Measurements from ENCODE around the gene TMEM63A.
"Not testable (repeated sequence)": the region's sequence is repeated elsewhere in the genome, so short reads cannot be mapped to it uniquely, and the experiment has no call there.

The TMEM63A gene

GRCh38 chr1:225881959-225882693 lies at the start of gene TMEM63A:
TSS of gene TMEM63A (minus strand) at chr1:225882380. CDS start at chr1:225877580, 4,800 bp downstream.
- peak; percentile 49 for DNase-seq

- DNase-seq, result no peak
These were observed 49.3 kb upstream of the TMEM63A start for GRCh38 chr1:225931270-225932136.

DNA sequence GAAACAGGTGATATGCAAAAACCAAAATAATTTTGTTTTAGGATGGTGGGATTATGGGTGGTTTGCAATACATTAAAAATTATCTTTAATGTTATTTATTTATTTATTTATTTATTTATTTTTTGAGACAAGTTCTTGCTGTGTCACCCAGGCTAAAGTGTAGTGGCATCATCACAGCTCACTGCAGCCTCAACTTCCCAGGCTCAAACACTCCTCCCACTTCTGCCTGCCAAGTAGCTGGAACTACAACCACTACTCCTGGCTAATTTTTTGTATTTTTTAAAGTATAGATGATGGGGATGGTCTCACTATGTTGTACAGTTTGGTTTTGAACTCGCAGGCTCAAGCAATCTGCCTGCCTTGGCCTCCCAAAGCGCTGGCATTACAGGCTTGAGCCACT lies 48.4 kb upstream of the TMEM63A start:
- DNase-seq, result no peak

GRCh38 chr1:225929462-225929861 lies 47.3 kb upstream of the TMEM63A start:
- not testable (repeated sequence) for DNase-seq

- DNase-seq, result no peak
These were observed 46.3 kb upstream of the TMEM63A start for GRCh38 chr1:225928186-225929175.

- DNase-seq, result peak; percentile 20
These were observed 44.5 kb upstream of the TMEM63A start for GRCh38 chr1:225926551-225927113.

DNA sequence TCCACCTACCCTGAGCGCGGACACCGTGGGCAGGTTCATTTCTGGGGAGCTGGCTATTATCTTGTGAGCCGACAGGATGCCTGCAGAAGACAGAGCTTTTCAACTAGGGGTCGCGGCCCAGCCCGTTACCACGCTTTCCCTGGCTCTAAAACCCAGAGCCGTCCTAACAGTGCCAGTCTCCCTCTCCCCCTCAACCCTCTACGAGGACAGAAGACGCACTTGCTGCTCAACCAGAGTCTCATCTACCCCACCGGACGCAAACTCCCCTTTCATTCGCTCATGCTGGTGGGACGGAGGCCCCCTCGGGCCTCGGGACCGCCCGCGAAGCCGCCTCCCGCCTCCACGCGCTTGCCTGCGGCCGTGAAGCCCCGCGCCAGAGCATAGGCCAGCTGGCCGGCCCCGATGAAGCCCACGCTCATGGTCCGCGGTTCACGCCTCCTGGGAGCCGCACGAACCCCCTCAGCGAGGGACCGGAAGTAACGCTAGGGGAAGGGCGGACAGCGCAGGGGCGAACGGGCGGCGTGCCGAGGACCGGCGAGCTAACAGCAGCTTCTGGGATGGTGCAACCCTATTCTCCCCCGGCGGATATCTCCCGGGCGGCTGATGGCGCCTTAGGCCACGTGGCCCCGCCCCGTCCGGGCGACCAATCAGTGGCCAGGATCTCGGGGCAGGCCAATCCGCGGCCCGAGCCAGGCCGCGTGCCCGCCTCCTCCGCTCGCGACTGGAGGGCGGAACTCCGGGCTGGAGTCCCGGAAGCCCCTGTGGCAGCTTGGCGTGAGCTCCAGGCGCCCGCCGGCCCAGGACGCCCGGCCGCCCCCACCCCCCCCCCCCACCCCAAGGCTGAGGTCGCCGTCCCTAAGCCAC lies 41.7 kb upstream of the TMEM63A start, which contains the start of gene PYCR2:
PYCR2 (minus strand) TSS at position 559 of the 864 bp plus-strand sequence; CDS start at position 419, 140 bp downstream.
- peak; percentile 84 for DNase-seq

DNA sequence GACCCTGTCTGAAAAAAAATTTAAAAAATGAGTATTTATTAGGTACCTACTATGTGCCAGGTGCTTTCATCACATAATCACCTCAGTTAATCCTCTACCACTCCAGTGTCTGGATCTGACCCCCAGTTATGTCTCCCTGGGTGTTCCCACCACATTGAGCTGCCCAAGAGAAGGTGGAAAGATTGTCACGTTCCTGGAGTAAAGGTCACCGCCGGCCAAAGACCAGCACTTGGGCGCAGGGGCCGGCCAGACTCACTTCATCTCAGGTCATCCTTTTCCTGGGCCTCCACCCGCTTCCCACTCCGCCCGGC lies 41.2 kb upstream of the TMEM63A start:
- DNase-seq, result no peak

- no peak for DNase-seq
These were observed 39.8 kb upstream of the TMEM63A start for GRCh38 chr1:225921734-225922709.

DNA sequence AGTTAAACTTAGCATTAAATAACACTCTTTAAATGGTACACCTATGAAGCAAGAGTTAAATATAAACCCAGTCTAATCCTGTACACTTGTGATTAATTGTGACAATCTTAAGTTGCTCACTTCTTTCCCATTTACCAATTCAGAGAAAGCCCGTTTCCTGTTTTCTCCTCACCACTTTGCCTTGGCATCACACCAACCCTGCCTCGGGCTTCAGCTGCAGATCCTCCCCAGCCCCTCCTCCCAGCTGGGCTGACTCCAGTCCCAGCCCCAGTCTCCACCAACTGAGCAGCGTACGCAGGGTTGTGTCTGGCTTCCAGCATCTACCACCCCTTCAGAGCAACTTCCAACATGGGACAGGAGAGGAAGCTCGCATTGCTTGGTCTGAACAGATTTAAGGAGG lies 37.7 kb upstream of the TMEM63A start:
- no peak for DNase-seq

GRCh38 chr1:225918280-225918679 lies 36.1 kb upstream of the TMEM63A start:
- no peak for DNase-seq

DNA sequence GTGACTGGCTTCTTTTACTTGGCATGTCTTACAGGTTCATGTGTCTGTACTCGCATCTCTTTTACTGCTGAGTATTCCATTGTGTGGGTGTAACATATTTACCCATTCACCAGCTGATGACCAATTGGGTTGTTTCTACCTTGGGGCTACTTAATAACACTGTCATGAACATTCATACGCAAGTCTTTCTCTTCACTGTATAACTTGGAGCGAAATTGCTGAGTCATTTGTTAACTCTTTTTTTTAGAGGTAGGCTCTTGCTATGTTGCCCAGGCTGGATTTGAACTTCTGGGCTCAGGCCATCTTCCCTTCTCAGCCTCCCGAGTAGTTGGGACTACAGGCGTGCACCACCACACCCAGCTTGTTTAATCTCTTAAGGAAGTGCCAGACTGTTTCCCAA lies 35.4 kb upstream of the TMEM63A start:
- DNase-seq, result no peak

GRCh38 chr1:225917101-225917500 lies 34.9 kb upstream of the TMEM63A start:
- DNase-seq, result no peak

DNA sequence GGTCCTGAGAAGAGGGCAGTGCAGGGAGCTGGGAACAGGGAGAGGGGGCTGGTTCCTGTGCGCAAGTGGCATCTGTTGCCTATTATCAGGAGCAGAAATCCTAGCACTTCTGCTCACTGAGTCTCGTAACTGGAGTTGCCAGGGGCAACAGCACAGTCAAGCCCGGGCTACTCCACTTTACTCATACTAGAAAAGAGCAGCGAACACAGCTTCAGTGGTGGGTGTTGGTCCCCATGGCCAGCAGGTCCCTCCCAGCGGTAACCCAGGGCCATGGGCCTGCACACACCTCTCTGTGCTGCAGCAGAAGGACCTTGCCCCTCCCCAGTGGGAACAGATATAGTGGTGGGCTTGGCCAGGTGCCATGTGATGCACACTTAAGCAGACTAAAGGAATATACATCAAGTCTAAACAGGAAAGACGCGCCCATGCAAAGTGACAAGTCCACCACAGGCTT lies 33.4 kb upstream of the TMEM63A start:
- DNase-seq, result no peak

GRCh38 chr1:225914947-225915346 lies 32.8 kb upstream of the TMEM63A start:
- no peak for DNase-seq

DNA sequence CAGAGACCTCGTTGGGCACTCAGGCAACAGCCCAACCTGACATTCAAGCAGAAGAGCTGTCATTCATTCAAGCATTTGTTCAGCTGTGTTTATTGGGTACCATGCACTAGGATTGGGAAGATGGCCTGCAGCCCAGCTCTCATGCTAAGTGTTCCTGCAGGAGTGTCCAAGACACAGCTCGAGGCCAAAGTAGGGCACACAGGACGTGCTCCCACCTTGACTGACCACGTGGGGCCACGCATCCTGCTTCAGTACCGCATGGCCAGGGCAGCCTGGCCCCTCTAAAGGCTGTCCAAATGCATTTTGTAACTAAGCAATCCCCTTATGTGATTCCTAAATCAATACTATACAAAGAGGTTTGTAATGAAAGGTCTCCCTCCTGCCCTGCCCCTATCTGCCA lies 32.2 kb upstream of the TMEM63A start:
- no peak for DNase-seq

DNA sequence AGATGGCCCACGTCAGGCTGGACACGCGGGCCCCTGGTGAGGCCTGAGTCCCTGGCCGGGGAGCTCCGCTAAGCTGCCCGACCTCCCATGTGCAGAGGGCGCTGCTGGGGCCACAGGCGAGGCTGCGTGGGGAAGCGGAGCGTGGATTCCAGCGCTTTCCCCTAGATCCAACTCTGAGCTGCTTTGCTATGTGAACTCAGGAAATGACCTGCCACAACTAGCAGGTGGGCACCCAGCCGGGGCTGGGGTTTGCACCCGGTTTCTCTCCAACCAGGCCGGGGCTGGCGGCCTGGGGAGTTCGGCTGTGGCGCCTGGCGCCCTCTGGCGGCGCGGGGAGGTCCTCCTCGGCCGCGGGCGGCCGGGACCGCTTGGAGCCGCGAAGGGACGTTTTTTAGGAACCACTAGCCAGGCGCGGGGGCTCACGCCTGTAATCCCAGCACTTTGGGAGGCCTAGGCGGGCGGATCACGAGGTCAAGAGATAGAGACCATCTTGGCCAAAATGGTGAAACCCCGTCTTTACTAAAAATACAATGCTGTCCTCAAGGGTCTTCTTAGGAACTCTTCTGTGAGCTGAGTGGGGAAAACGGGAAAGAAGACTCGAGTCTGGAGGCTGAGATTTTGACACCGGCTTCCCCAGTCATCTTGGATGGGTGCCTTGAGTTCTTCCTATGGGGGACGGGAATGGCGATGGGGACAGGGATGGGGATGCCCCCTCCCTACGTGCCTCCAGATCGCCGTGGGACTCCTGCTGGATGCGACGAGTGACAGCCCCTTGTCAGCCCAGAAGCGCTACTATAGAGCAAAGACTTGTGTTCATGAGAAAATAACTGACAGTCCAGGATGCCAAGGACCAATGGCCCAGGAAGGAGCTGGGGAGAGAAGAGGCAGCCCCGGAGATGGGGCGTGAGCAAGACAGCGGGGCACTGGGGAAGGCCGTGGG lies 29.3 kb upstream of the TMEM63A start:
- no peak for DNase-seq

GRCh38 chr1:225909477-225909876 lies 27.3 kb upstream of the TMEM63A start:
- DNase-seq, result no peak

DNA sequence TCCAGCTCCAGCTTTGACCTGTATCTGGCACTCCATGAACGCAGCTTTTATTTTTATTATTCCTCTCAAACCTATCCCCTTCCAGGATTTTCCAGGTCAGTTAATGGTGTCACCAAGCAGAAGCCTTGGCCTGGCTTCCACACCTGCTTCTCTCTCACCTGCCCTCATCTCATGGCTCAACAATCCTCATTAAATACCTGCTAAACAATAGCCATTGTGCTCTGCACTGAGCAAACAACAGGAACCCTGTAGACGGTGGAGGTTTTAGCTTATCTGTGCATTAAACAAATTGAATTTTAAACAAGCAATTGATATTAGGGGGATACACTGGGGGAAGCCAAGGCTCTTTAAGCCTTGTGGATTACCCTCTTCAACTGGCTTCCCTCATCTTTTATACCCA lies 26.6 kb upstream of the TMEM63A start:
- DNase-seq, result no peak
